NCI-H1048 (cell line): ENCODE measurements around the gene TNFAIP8L1.

Source experiments
- DNase-seq: peaks from one replicate; lab custom pipeline; 2025; lab: John Stamatoyannopoulos, UW

Gene TNFAIP8L1

DNA sequence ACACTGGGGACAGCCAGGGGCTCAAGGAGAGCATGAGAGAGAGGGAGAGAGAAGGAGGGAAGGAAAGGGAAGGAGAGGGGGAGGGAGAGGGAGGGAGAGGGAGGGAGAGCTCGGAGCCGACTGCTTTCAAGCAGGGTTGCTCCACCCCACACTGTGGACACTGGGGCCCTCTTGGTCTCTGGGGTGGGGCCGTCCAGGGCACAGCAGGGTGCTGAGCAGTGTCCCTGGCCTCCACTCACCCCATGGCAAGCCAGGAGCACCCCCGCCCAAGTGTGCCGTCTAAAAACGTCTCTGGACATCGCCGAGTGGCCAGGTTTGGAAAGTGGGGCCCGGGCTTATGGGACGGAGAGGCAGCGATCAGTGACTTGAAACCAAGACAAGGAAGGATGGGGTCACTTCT is 63.4 kb downstream of the TNFAIP8L1 start:
- DNase-seq: no peak

DNA sequence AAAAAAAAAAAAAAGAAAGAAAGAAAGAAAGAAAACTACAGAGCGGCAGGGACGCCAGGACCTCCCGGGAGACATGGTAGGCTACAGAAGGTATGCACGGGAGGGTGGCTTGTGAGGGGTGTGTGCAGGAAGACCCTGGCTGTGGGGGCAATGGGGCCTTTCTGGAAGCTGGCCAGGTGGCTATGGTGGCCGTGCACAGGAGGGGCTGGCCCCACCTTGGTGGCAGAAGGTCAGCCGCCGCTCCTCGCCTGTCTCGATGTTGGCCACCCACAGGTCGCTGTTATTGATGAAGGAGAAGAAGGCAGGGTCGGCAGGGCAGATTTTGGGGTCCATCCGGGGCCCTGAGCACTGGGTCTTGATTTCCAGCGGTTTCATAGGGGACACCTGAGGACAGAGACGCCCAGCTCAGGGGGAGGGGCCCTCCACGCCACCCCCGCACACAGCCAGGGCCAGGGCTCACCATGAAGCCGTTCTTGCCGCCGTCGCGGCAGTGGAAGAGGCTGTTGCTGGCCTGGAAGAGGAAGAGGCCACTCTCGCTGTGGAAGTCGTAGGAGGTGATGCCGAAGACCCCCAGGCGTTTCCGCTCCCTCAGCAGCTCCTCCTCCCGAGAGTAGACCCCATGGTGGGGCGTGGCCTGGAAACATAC is 64.5 kb downstream of the TNFAIP8L1 start:
- DNase-seq: no peak

DNA sequence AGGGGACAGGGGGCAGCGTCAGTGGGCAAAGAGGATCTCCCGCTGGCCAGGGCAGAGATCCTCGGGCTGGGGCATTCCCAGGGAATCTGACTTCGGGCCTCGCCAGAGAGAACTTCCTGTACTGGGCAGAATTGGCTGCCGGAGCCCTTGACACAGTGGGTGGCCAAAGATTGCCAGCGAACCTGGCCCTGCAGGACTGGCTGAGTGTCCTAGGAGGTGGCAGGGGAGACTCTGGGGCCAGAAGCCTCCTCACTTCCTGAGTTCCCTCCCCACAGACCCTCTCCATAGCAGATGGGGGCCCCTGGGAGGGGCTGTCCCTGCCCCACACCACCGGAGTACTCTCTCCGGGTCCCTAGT is 65.0 kb downstream of the TNFAIP8L1 start:
- no peak for DNase-seq
